IMR-90 (cell line): ENCODE measurements around the gene CYP1A2. TPM values are rescaled to one million over a fixed set of nuclear protein-coding genes. Genes with fewer than 3 reads are reported as not detected.
"Not testable (repeated sequence)": the region's sequence is repeated elsewhere in the genome, so short reads cannot be mapped to it uniquely, and the experiment has no call there.

Experiments used
- ATAC-seq: fragments of 200-7000 bp; cut with Tn5 transposase; 2 replicates; pipeline ENCODE4 v1.9.1; 2020; ENCODE audit warnings: low read depth, mild to moderate bottlenecking, moderate library complexity
- BruUV-seq: library from RNA; stranded (reverse); fragments of 400-500 nt; replicated peaks from 2 replicates; lab custom pipeline; 2021; lab: Mats Ljungman, UMichigan
- CTCF ChIA-PET: fragments of 300-600 bp; formaldehyde crosslinking; extraction: SDS; loops from one replicate; lab custom pipeline; 2021; ENCODE audit warnings: antibody characterized with exemption; lab: Yijun Ruan, JAX
- POLR2A ChIA-PET: fragments of 300-600 bp; sonication (Branson Sonifier 250); formaldehyde crosslinking; loops from one replicate; lab custom pipeline; 2022; ENCODE audit warnings: antibody characterized with exemption; ENCODE audit not compliant: unreplicated experiment; lab: Charles Lee
- DNase-seq: peaks from one replicate; pipeline ENCODE4 v3.0.0; 2013
- H2AFZ ChIP-seq: replicated peaks from 2 replicates; pipeline ENCODE3; 2013; ENCODE audit warnings: low read length, mild to moderate bottlenecking; ENCODE audit not compliant: poor library complexity
- H2AK5ac ChIP-seq: 2 replicates; pipeline ENCODE4 v1.6.1; 2013; ENCODE audit warnings: low read depth, low read length, inconsistent platforms
- H2AK9ac ChIP-seq: replicated peaks from 2 replicates; pipeline ENCODE3; 2013; ENCODE audit warnings: mild to moderate bottlenecking, low read depth, low read length, moderate library complexity; ENCODE audit not compliant: poor library complexity
- H2BK120ac ChIP-seq: 2 replicates; pipeline ENCODE4 v1.6.1; 2013; ENCODE audit warnings: low read depth, low read length, inconsistent platforms
- H2BK15ac ChIP-seq: 3 replicates; pipeline ENCODE4 v1.6.1; 2013; ENCODE audit warnings: low read depth, low read length, inconsistent platforms
- H2BK20ac ChIP-seq: 2 replicates; pipeline ENCODE4 v1.6.1; 2013; ENCODE audit warnings: low read depth, mild to moderate bottlenecking, inconsistent platforms, low read length, moderate library complexity
- H2BK5ac ChIP-seq: 2 replicates; pipeline ENCODE4 v1.6.1; 2013; ENCODE audit warnings: mild to moderate bottlenecking, low read depth, low read length, inconsistent platforms; ENCODE audit not compliant: poor library complexity, severe bottlenecking
- H3K14ac ChIP-seq: replicated peaks from 2 replicates; pipeline ENCODE4 v1.6.1; 2013; ENCODE audit warnings: low read depth, low read length, inconsistent platforms
- H3K18ac ChIP-seq: 2 replicates; pipeline ENCODE4 v1.6.1; 2013; ENCODE audit warnings: low read depth, low read length, control low read depth
- H3K23ac ChIP-seq: 2 replicates; pipeline ENCODE4 v1.6.1; 2013; ENCODE audit warnings: low read depth, low read length, inconsistent platforms
- H3K27ac ChIP-seq: 2 replicates; pipeline ENCODE4 v1.5.1; 2013; ENCODE audit warnings: mild to moderate bottlenecking, control low read depth, low read length; ENCODE audit not compliant: insufficient read depth
- H3K27me3 ChIP-seq: 2 replicates; pipeline ENCODE4 v1.6.1; 2013; ENCODE audit warnings: low read length; ENCODE audit not compliant: control insufficient read depth, insufficient read depth
- H3K36me3 ChIP-seq: 2 replicates; pipeline ENCODE4 v1.6.1; 2013; ENCODE audit warnings: low read length, mixed read lengths; ENCODE audit not compliant: control insufficient read depth, insufficient read depth
- H3K4ac ChIP-seq: 2 replicates; pipeline ENCODE4 v1.6.1; 2013; ENCODE audit warnings: low read depth, low read length, inconsistent platforms
- H3K4me1 ChIP-seq: 2 replicates; pipeline ENCODE4 v1.6.1; 2013; ENCODE audit warnings: low read length, mixed read lengths; ENCODE audit not compliant: control insufficient read depth, insufficient read depth
- H3K4me2 ChIP-seq: 2 replicates; pipeline ENCODE4 v1.6.1; 2013; ENCODE audit warnings: low read depth, mild to moderate bottlenecking, control low read depth, low read length, moderate library complexity
- H3K4me3 ChIP-seq: 2 replicates; pipeline ENCODE4 v1.5.1; 2013; ENCODE audit warnings: low read depth, mild to moderate bottlenecking, control low read depth, low read length, moderate library complexity; ENCODE audit not compliant: insufficient read depth
- H3K56ac ChIP-seq: 2 replicates; pipeline ENCODE4 v1.6.1; 2013; ENCODE audit warnings: low read length, inconsistent platforms; ENCODE audit not compliant: insufficient read depth; ENCODE audit errors: extremely low read depth
- H3K79me1 ChIP-seq, 2 experiments: 2 replicates each; pipeline ENCODE4 v1.6.1; 2013; ENCODE audit warnings: low read length in 2 of 2, inconsistent platforms in 1 of 2, low read depth in 1 of 2
- H3K9ac ChIP-seq: 2 replicates; pipeline ENCODE4 v1.6.1; 2013; ENCODE audit warnings: low read depth, low read length, control low read depth
- H3K9me1 ChIP-seq: 2 replicates; pipeline ENCODE4 v1.6.1; 2013; ENCODE audit warnings: low read length, inconsistent platforms; ENCODE audit not compliant: insufficient read depth
- H3K9me3 ChIP-seq: 2 replicates; pipeline ENCODE4 v1.6.1; 2013; ENCODE audit warnings: low read length; ENCODE audit not compliant: control insufficient read depth, insufficient read depth
- H4K20me1 ChIP-seq: 2 replicates; pipeline ENCODE4 v1.6.1; 2013; ENCODE audit warnings: low read length, inconsistent platforms; ENCODE audit not compliant: insufficient read depth
- H4K5ac ChIP-seq: 2 replicates; pipeline ENCODE4 v1.6.1; 2013; ENCODE audit warnings: mild to moderate bottlenecking, low read depth, low read length, control low read depth
- H4K8ac ChIP-seq, 2 experiments: 2 replicates each; pipeline ENCODE4 v1.6.1; 2013; ENCODE audit warnings: low read depth in 2 of 2, low read length in 2 of 2, control low read depth in 1 of 2, inconsistent platforms in 1 of 2
- H4K91ac ChIP-seq: 2 replicates; pipeline ENCODE4 v1.6.1; 2013; ENCODE audit warnings: low read depth, low read length, inconsistent platforms; ENCODE audit not compliant: insufficient read depth
- WGBS, 2 experiments: methylation state at CpG; one replicate each; pipeline versions ENCODE4 v1.1.5 to v1.1.7; 2013; ENCODE audit warnings: missing lambda C conversion rate in 2 of 2; ENCODE audit not compliant: insufficient read length in 1 of 2; ENCODE audit errors: extremely low coverage in 2 of 2; 5-methylcytosine and 5-hydroxymethylcytosine counted together
- dilution Hi-C: fragments of 300-500 bp; cut with HindIII; formaldehyde crosslinking; loops from one replicate; pipeline ENCODE4 v1.14.3; 2018; ENCODE audit warnings: low sequenced_read_pairs; ENCODE audit not compliant: unreplicated experiment
- in situ Hi-C: fragments of 300-500 bp; cut with MboI; formaldehyde crosslinking; loops from 3 replicates; pipeline ENCODE4 v1.14.3; 2019; ENCODE audit warnings: low sequenced_read_pairs, inconsistent platforms, mixed read lengths
- intact Hi-C: fragments of 100-400 bp; cut with micrococcal nuclease; formaldehyde crosslinking; loops from 2 replicates; pipeline ENCODE4 v1.10.0; 2022
- polyA plus RNA-seq, 3 experiments: library from polyadenylated mRNA; depleted of rRNA; stranded (reverse); fragments of >200 nt; gene quantifications; 2 replicates each; pipeline ENCODE4 v1.2.3, GENCODE V29; 2012; ENCODE audit warnings: low replicate concordance in 1 of 3
- total RNA-seq: library from RNA; depleted of rRNA; stranded (reverse); fragments of >200 nt; gene quantifications from 2 replicates; pipeline ENCODE4 v1.2.3, GENCODE V29; 2012

CYP1A2 gene
- total and polyA plus RNA-seq, 2 of the 4 experiments (the other 2 are of a cell fraction): not detected

GRCh38 chr15:74786081-74786480 is 37.4 kb downstream of the CYP1A2 start:
- Histone ChIP-seq H3K4me1 (peaks cover 38% of the 10 kb centered on the region), H3K9me1 (peaks cover 30% of the 10 kb centered on the region), H3K79me1 (peaks cover 9 to 83% of the 10 kb centered on the region in 2 experiments; a peak in 3 of 4 replicates), H4K20me1 (peaks cover 79% of the 10 kb centered on the region)
- H3K9me3 ChIP-seq, ATAC-seq, POLR2A ChIA-PET, H4K91ac ChIP-seq, CTCF ChIA-PET, H3K9ac ChIP-seq, H2AK5ac ChIP-seq, DNase-seq, H3K14ac ChIP-seq, H3K18ac ChIP-seq, H3K4me3 ChIP-seq, H3K56ac ChIP-seq, H3K27ac ChIP-seq, dilution Hi-C loops, H3K23ac ChIP-seq, H4K8ac ChIP-seq, BruUV-seq, H4K5ac ChIP-seq, H2AK9ac ChIP-seq, H2BK120ac ChIP-seq, H2BK15ac ChIP-seq, H3K27me3 ChIP-seq, H2BK20ac ChIP-seq, in situ Hi-C loops, intact Hi-C loops, H2BK5ac ChIP-seq, H3K4ac ChIP-seq, H2AFZ ChIP-seq, H3K4me2 ChIP-seq, H3K36me3 ChIP-seq: not testable (repeated sequence)
- WGBS, 2 experiments: 92% methylated on average over 7 of the region's 12 CpGs; no CpG with 5 or more reads in 1 of the 2 experiments
